ENCODE results near the gene MAVS. TPM values are rescaled to one million over a fixed set of nuclear protein-coding genes. Genes with fewer than 3 reads are reported as not detected.

Gene MAVS
- total RNA-seq, 1 experiment from 2014 or later, result 32.3 TPM

- BruUV-seq (replicated peaks), result no TSS peak
- intact Hi-C loops (cut with micrococcal nuclease; ENCODE audit: unreplicated experiment) (no loop called here), in situ Hi-C loops (cut with HindIII; ENCODE audit: low pct_unique_long_range_greater_than_20kb, low sequenced_read_pairs) (no loop called here)
- no peak for TF ChIP-seq TCF7L2 (IDR thresholded peaks at IDR 0.05; ENCODE audit: low read depth, low read length)
- no peak for TF ChIP-seq POLR2AphosphoS5 (IDR thresholded peaks at IDR 0.05; ENCODE audit: low read depth, low read length)
- Histone ChIP-seq H3K27ac (ENCODE audit: low read length) (no peak overlapping the region), H3K36me3 (ENCODE audit: control insufficient read depth, insufficient read depth, low read length) (0 out of 2 replicates have a peak, but pooled peaks cover 4% of the 10 kb centered on the region), H3K9me3 (ENCODE audit: control insufficient read depth, insufficient read depth, low read depth, low read length) (no peaks in the 10 kb centered on the region), H3K27me3 (ENCODE audit: control insufficient read depth, insufficient read depth, low read length) (no peaks in the 10 kb centered on the region), H3K4me1 (ENCODE audit: control insufficient read depth, insufficient read depth, low read length) (peaks cover 10% of the 10 kb centered on the region), H3K4me3 (ENCODE audit: low read depth in 2 of 2, low read length in 2 of 2) (no peak overlapping the region)
- no peak for ATAC-seq
- ChIA-PET POLR2A (no interaction called here), CTCF (no interaction called here)
- no peak for DNase-seq (ENCODE audit: low read depth, low spot score)
Observed at GRCh38 chr20:3823881-3824280, 22.8 kb upstream of the MAVS start.

GRCh38 chr20:3825526-3825925 is 21.1 kb upstream of the MAVS start:
- Histone ChIP-seq H3K27ac (ENCODE audit: low read length) (no peak overlapping the region), H3K4me1 (ENCODE audit: control insufficient read depth, insufficient read depth, low read length) (no peaks in the 10 kb centered on the region), H3K9me3 (ENCODE audit: control insufficient read depth, insufficient read depth, low read depth, low read length) (no peaks in the 10 kb centered on the region), H3K36me3 (ENCODE audit: control insufficient read depth, insufficient read depth, low read length) (0 out of 2 replicates have a peak, but pooled peaks cover 4% of the 10 kb centered on the region), H3K4me3 (ENCODE audit: low read depth in 2 of 2, low read length in 2 of 2) (no peak overlapping the region), H3K27me3 (ENCODE audit: control insufficient read depth, insufficient read depth, low read length) (no peaks in the 10 kb centered on the region)
- intact Hi-C loops (cut with micrococcal nuclease; ENCODE audit: unreplicated experiment) (no loop called here), in situ Hi-C loops (cut with HindIII; ENCODE audit: low pct_unique_long_range_greater_than_20kb, low sequenced_read_pairs) (no loop called here)
- ChIA-PET POLR2A (no interaction called here), CTCF (interaction anchor here (0.5 kb wide), 1 partner anchor 18 kb away, joined by 6 read pairs; no protein-coding TSS in a partner anchor)
- no peak for TF ChIP-seq CTCF (IDR thresholded peaks at IDR 0.05)
- TF ChIP-seq SIN3A (IDR thresholded peaks at IDR 0.05; ENCODE audit: borderline replicate concordance, insufficient read depth, low read depth, low read length), result no peak
- TF ChIP-seq REST (IDR thresholded peaks at IDR 0.05; ENCODE audit: insufficient read depth in 1 of 2, low read depth in 2 of 2, low read length in 1 of 2), result no peak
- no peak for TF ChIP-seq TCF7L2 (IDR thresholded peaks at IDR 0.05; ENCODE audit: low read depth, low read length)
- no peak for TF ChIP-seq POLR2AphosphoS5 (IDR thresholded peaks at IDR 0.05; ENCODE audit: low read depth, low read length)
- ATAC-seq (no peak), DNase-seq (ENCODE audit: low read depth, low spot score) (no peak)
- no TSS peak for BruUV-seq (replicated peaks)

GRCh38 chr20:3826420-3826819 is 20.2 kb upstream of the MAVS start:
- TF ChIP-seq TCF7L2 (IDR thresholded peaks at IDR 0.05; ENCODE audit: low read depth, low read length) (no peak), CTCF (IDR thresholded peaks at IDR 0.05) (no peak), POLR2AphosphoS5 (IDR thresholded peaks at IDR 0.05; ENCODE audit: low read depth, low read length) (no peak), REST (IDR thresholded peaks at IDR 0.05; ENCODE audit: insufficient read depth in 1 of 2, low read depth in 2 of 2, low read length in 1 of 2) (no peak), SIN3A (IDR thresholded peaks at IDR 0.05; ENCODE audit: borderline replicate concordance, insufficient read depth, low read depth, low read length) (no peak)
- Histone ChIP-seq H3K4me1 (ENCODE audit: control insufficient read depth, insufficient read depth, low read length) (no peaks in the 10 kb centered on the region), H3K36me3 (ENCODE audit: control insufficient read depth, insufficient read depth, low read length) (0 out of 2 replicates have a peak, but pooled peaks cover 4% of the 10 kb centered on the region), H3K27ac (ENCODE audit: low read length) (no peak overlapping the region), H3K27me3 (ENCODE audit: control insufficient read depth, insufficient read depth, low read length) (no peaks in the 10 kb centered on the region), H3K4me3 (ENCODE audit: low read depth in 2 of 2, low read length in 2 of 2) (no peak overlapping the region), H3K9me3 (ENCODE audit: control insufficient read depth, insufficient read depth, low read depth, low read length) (no peaks in the 10 kb centered on the region)
- ChIA-PET CTCF (no interaction called here), POLR2A (no interaction called here)
- no peak for DNase-seq (ENCODE audit: low read depth, low spot score)
- ATAC-seq, result peak; percentile 29; the same call in 1 of the 2 replicates
- in situ Hi-C loops (cut with HindIII; ENCODE audit: low pct_unique_long_range_greater_than_20kb, low sequenced_read_pairs) (no loop called here), intact Hi-C loops (cut with micrococcal nuclease; ENCODE audit: unreplicated experiment) (no loop called here)
- no TSS peak for BruUV-seq (replicated peaks)

All from Panc1 (cell line).